Uterus (tissue), 4 donors: Measurements from ENCODE around the gene IL4I1. TPM values are rescaled to one million over a fixed set of nuclear protein-coding genes. Genes with fewer than 3 reads are reported as not detected.
A peak's percentile ranks its signal among the peaks of the same experiment; 100 is the strongest.

Experiments
- DNase-seq, 2 donors: peaks; one replicate each; pipeline ENCODE4 v3.0.0-alpha.2; 2019 to 2020
- H3K27ac ChIP-seq, 2 donors: fragments of 200-600 bp; sonication (generic); 1 replicate in 1 of 2; 2 replicates in 1 of 2; pipeline ENCODE4 v1.5.1; 2016 to 2018
- H3K27me3 ChIP-seq, 2 donors: fragments of 200-600 bp; sonication (generic); one replicate each; pipeline ENCODE4 v1.5.1; 2018 to 2019; ENCODE audit warnings: control low read depth in 1 of 2
- H3K36me3 ChIP-seq, 2 donors: fragments of 200-600 bp; sonication (generic); one replicate each; pipeline ENCODE4 v1.5.1; 2019; ENCODE audit warnings: control low read depth in 1 of 2
- H3K4me1 ChIP-seq, 2 donors: fragments of 200-600 bp; sonication (generic); one replicate each; pipeline ENCODE4 v1.5.1; 2018 to 2019; ENCODE audit warnings: control low read depth in 1 of 2
- H3K4me3 ChIP-seq, 2 donors: fragments of 200-600 bp; sonication (generic); 1 replicate in 1 of 2; 2 replicates in 1 of 2; pipeline ENCODE4 v1.5.1; 2018 to 2019; ENCODE audit warnings: mild to moderate bottlenecking in 1 of 2
- H3K9me3 ChIP-seq, 2 donors: fragments of 200-600 bp; sonication (generic); one replicate each; pipeline ENCODE4 v1.5.1; 2019; ENCODE audit warnings: control low read depth in 1 of 2
- POLR2A ChIP-seq, 2 donors: fragments of 450-650 bp; IDR thresholded peaks; one replicate each; pipeline ENCODE4 v1.6.1; 2016; ENCODE audit warnings: antibody characterized with exemption in 2 of 2, mild to moderate bottlenecking in 1 of 2, moderate library complexity in 1 of 2
- intact Hi-C: fragments of 100-400 bp; cut with DNase I; formaldehyde crosslinking; loops from one replicate; pipeline ENCODE4 v1.15.1; 2023; ENCODE audit warnings: low total_unique reads
- total RNA-seq, 4 donors: library from RNA; depleted of rRNA in 3 of 4; stranded (reverse); fragments of >200 nt in 3 of 4; gene quantifications; one replicate each; pipeline versions ENCODE4 v1.1.0 to v1.2.4, GENCODE V29; 2014 to 2023
- TF ChIP-seq, protein P1 (sequence below), 4 experiments: fragments of 200-600 bp in 2 of 4; fragments of 450-650 bp in 2 of 4; sonication (generic) in 2 of 4; IDR thresholded peaks; one replicate each; pipeline ENCODE4 v1.5.1; 2016 to 2019; ENCODE audit warnings: antibody characterized with exemption in 4 of 4, mild to moderate bottlenecking in 2 of 4, moderate library complexity in 1 of 4
- donor health status: DM: yes; HTN: yes; CAD: no.

IL4I1 gene
- total RNA-seq, 4 donors from 2014 or later = 0.82 to 1.2 TPM; not detected in 2

DNA sequence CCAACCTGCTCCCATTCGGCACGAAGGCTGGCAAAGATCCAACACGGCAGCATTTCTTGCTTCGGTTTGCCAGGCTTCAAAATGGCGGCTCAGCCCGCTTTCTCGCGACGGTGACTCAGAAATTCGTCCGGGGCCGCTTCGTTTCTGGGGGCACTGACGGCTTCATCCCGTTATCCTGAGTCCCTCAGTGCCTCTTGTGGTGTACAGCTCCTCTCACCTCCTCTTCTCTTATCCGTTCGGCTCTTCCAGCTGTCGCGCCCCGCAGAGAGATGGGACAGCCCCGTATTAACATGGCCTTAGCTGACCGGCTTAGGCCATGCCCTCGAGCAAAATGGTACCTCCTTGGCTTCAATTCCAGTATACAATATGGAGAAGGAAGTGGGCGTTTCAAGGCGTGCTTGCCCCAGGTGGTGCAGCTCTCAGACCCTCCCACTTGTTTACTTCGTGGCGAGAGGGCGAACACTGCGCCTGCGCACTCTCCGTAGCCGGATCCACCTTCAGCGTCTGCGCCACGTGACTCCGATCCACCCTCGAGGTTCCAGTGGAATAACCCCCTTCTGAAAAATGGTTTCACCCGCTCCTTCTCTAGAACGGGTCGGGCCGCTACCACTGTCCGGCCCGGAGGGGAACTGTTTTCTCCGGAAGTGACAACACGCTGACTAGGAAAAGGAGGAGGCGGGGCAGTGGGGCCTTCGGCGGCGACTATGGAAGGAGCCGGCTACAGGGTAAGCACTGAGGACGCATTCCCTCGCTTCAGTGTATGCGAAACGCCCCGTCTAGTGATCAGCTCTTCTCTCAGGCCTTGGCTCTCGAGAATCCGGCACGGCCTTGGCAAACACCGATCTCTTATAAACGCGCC lies 19.4 kb downstream of the IL4I1 start, which contains the start of the genes AKT1S1 and TBC1D17:
Gene AKT1S1 (minus strand): TSS at position 336 of the 859 bp plus-strand sequence. CDS start 4,060 bp downstream, outside the sequence.
Gene TBC1D17 (plus strand): TSS at position 683 of the 859 bp plus-strand sequence. CDS start 22 bp downstream, at position 705.
- H3K4me1 ChIP-seq = peaks cover 0 to 7% of the 10 kb centered on the region in 2 donors
- intact Hi-C loops = no loop called here
- peak; percentile 99 to 100 for DNase-seq

DNA sequence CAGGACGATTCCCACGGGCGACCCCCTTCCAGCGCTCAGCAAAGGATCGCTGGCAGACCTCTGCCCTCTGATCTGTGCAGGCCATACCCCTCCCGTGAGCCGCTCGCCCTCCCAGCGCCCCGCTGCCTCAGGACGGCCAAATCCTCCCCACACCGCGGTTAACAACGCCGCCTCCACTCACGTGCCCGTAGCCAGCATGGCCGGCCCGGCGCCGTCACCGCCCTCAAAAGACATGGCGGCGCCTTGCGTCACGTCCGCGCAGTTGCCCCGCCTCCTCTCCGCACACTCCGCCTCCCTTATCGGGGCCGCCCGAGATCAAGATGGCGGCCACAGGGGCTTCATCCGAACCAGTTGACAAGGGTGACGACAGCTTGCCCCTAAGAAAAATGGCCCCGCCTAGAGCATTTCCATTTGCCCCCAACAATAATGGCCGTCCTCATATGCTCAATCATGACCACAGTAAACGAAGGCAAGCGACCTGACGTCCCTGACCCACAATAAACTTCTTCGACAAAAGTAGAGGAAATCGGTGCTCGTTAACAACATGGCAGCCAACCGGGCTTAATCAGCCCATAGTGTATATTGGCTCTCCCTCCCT lies 20.2 kb downstream of the IL4I1 start:
- Histone ChIP-seq H3K9me3 (no peaks in the 10 kb centered on the region), H3K27ac (peak overlapping the region; percentile 96 to 100), H3K4me3 (peak overlapping the region; percentile 65 to 100), H3K4me1 (peaks cover 0 to 7% of the 10 kb centered on the region in 2 donors), H3K27me3 (no peaks in the 10 kb centered on the region), H3K36me3 (no peaks in the 10 kb centered on the region)
- TF ChIP-seq, protein P1, sequence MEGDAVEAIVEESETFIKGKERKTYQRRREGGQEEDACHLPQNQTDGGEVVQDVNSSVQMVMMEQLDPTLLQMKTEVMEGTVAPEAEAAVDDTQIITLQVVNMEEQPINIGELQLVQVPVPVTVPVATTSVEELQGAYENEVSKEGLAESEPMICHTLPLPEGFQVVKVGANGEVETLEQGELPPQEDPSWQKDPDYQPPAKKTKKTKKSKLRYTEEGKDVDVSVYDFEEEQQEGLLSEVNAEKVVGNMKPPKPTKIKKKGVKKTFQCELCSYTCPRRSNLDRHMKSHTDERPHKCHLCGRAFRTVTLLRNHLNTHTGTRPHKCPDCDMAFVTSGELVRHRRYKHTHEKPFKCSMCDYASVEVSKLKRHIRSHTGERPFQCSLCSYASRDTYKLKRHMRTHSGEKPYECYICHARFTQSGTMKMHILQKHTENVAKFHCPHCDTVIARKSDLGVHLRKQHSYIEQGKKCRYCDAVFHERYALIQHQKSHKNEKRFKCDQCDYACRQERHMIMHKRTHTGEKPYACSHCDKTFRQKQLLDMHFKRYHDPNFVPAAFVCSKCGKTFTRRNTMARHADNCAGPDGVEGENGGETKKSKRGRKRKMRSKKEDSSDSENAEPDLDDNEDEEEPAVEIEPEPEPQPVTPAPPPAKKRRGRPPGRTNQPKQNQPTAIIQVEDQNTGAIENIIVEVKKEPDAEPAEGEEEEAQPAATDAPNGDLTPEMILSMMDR (IDR thresholded peaks at IDR 0.05) = no peak
- peak; percentile 43 to 61 for TF ChIP-seq POLR2A (IDR thresholded peaks at IDR 0.05)
- peak; percentile 98 to 99 for DNase-seq
- intact Hi-C loops = no loop called here

More for the DNA sequence above, 19.4 kb downstream of the IL4I1 start, which contains the start of the genes AKT1S1 and TBC1D17:
- TF ChIP-seq POLR2A (IDR thresholded peaks at IDR 0.05) = peak; percentile 90 to 92
- TF ChIP-seq, protein P1 (IDR thresholded peaks at IDR 0.05) = peak in 2 of 4 experiments; percentile 5 to 16
- H3K36me3 ChIP-seq = no peaks in the 10 kb centered on the region
- H3K4me3 ChIP-seq = peak within 1 kb of the TSS; percentile 65 to 100
- no peaks in the 10 kb centered on the region for H3K9me3 ChIP-seq
- no peaks in the 10 kb centered on the region for H3K27me3 ChIP-seq
- H3K27ac ChIP-seq = peak within 1 kb of the TSS; percentile 96 to 100

GRCh38 chr19:49875857-49876421 lies 20.7 kb downstream of the IL4I1 start:
- no peaks in the 10 kb centered on the region for H3K9me3 ChIP-seq
- H3K4me1 ChIP-seq = peaks cover 0 to 7% of the 10 kb centered on the region in 2 donors
- no peaks in the 10 kb centered on the region for H3K27me3 ChIP-seq
- peak overlapping the region; percentile 63 to 100 for H3K4me3 ChIP-seq
- no peaks in the 10 kb centered on the region for H3K36me3 ChIP-seq
- peak overlapping the region; percentile 96 to 100 for H3K27ac ChIP-seq
- peak; percentile 70 to 78 for DNase-seq
- TF ChIP-seq, protein P1 (IDR thresholded peaks at IDR 0.05) = no peak
- no peak for TF ChIP-seq POLR2A (IDR thresholded peaks at IDR 0.05)
- intact Hi-C loops = no loop called here

DNA sequence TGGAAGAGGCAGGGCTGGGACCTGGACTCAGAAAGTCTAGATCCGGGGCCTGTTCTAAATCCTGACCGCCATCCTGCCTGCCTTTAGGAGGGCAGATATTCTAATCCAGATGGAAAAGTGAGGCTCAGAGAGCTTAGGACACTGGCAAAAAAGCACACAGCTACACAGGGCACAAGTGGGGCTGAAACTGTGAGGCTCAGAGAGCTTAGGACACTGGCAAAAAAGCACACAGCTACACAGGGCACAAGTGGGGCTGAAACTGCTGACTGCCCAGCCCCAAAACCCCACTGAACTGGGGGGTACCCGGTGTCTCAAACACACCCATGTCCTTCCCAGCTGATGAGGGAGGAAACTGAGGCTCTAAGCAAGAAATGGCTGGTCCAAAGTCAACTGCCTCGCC lies 21.5 kb downstream of the IL4I1 start:
- peaks cover 0 to 10% of the 10 kb centered on the region in 2 donors for H3K4me1 ChIP-seq
- TF ChIP-seq, protein P1 (IDR thresholded peaks at IDR 0.05) = no peak
- no peak for TF ChIP-seq POLR2A (IDR thresholded peaks at IDR 0.05)
- peak overlapping the region in 1 of 2 donors; percentile 63 for H3K4me3 ChIP-seq
- peak overlapping the region; percentile 96 to 100 for H3K27ac ChIP-seq
- no peaks in the 10 kb centered on the region for H3K27me3 ChIP-seq
- no peak for DNase-seq
- H3K9me3 ChIP-seq = no peaks in the 10 kb centered on the region
- H3K36me3 ChIP-seq = no peaks in the 10 kb centered on the region
- intact Hi-C loops = no loop called here
